ENCODE measurements around the gene CBFA2T3. TPM values are rescaled to one million over a fixed set of nuclear protein-coding genes. Genes with fewer than 3 reads are reported as not detected.

CBFA2T3 gene
- total RNA-seq, 4 donors from 2014 or later = 3.5 to 35.5 (median 6.8) TPM

- no peak overlapping the region for H3K27ac ChIP-seq
- H3K4me1 ChIP-seq = no peaks in the 10 kb centered on the region
- no peak overlapping the region for H3K4me3 ChIP-seq
- no peaks in the 10 kb centered on the region for H3K27me3 ChIP-seq
- peaks cover 0 to 24% (median 0%) of the 10 kb centered on the region in 3 donors for H3K36me3 ChIP-seq
- DNase-seq = no peak
- TF ChIP-seq CTCF (IDR thresholded peaks at IDR 0.05) (no peak), POLR2A (IDR thresholded peaks at IDR 0.05) (no peak)
- H3K9me3 ChIP-seq = no peaks in the 10 kb centered on the region
Observed at GRCh38 chr16:88833086-88833485, 143.9 kb downstream of the CBFA2T3 start.

GRCh38 chr16:88831838-88832237 lies 145.2 kb downstream of the CBFA2T3 start:
- no peaks in the 10 kb centered on the region for H3K9me3 ChIP-seq
- H3K27ac ChIP-seq = no peak overlapping the region
- DNase-seq = no peak
- H3K4me1 ChIP-seq = peaks cover 0 to 3% (median 0%) of the 10 kb centered on the region in 4 donors
- TF ChIP-seq POLR2A (IDR thresholded peaks at IDR 0.05) (no peak), CTCF (IDR thresholded peaks at IDR 0.05) (no peak)
- H3K36me3 ChIP-seq = peaks cover 0 to 32% (median 0%) of the 10 kb centered on the region in 3 donors
- H3K27me3 ChIP-seq = no peaks in the 10 kb centered on the region
- no peak overlapping the region for H3K4me3 ChIP-seq

- H3K9me3 ChIP-seq = no peaks in the 10 kb centered on the region
- H3K36me3 ChIP-seq = peaks cover 0 to 38% (median 0%) of the 10 kb centered on the region in 3 donors
- peak overlapping the region in 3 of 4 donors; percentile 38 to 72 (median 52) for H3K27ac ChIP-seq
- no peaks in the 10 kb centered on the region for H3K27me3 ChIP-seq
- H3K4me3 ChIP-seq = no peak overlapping the region
- H3K4me1 ChIP-seq = peaks cover 0 to 9% (median under 1%) of the 10 kb centered on the region in 4 donors
- TF ChIP-seq CTCF (IDR thresholded peaks at IDR 0.05) = no peak
- no peak for TF ChIP-seq POLR2A (IDR thresholded peaks at IDR 0.05)
- DNase-seq = no peak
Observed at GRCh38 chr16:88830783-88831182, 146.2 kb downstream of the CBFA2T3 start.

GRCh38 chr16:88830258-88830657 lies 146.7 kb downstream of the CBFA2T3 start:
- TF ChIP-seq CTCF (IDR thresholded peaks at IDR 0.05) (no peak), POLR2A (IDR thresholded peaks at IDR 0.05) (no peak)
- H3K4me3 ChIP-seq = no peak overlapping the region
- peaks cover 0 to 34% (median 0%) of the 10 kb centered on the region in 3 donors for H3K36me3 ChIP-seq
- peak overlapping the region in 3 of 4 donors; percentile 38 to 72 (median 52) for H3K27ac ChIP-seq
- no peaks in the 10 kb centered on the region for H3K27me3 ChIP-seq
- no peaks in the 10 kb centered on the region for H3K9me3 ChIP-seq
- H3K4me1 ChIP-seq = peaks cover 0 to 9% (median 2%) of the 10 kb centered on the region in 4 donors
- peak in 1 of 3 donors; percentile 67 for DNase-seq

DNA sequence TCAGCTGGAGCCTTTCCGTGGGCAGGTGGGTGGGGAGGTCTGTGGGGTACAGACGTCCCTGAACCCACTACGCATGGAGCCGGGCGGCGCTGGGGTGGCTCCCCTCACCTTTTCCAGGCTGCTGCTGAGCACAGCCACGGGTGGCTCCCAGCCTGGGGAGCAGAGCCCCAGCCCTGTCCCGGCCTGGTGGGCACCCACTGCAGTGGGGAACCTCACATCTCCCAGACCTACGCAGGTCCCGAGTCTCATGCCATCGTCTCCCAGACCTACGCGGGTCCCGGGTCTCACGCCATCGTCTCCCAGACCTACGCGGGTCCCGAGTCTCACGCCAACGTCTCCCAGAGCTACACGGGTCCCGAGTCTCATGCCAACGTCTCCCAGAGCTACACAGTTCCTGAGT lies 148.3 kb downstream of the CBFA2T3 start:
- H3K4me3 ChIP-seq = no peak overlapping the region
- peaks cover 0 to 9% (median 2%) of the 10 kb centered on the region in 4 donors for H3K4me1 ChIP-seq
- no peak for DNase-seq
- no peaks in the 10 kb centered on the region for H3K9me3 ChIP-seq
- H3K27ac ChIP-seq = no peak overlapping the region
- peaks cover 0 to 42% (median 0%) of the 10 kb centered on the region in 3 donors for H3K36me3 ChIP-seq
- TF ChIP-seq POLR2A (IDR thresholded peaks at IDR 0.05) (no peak), CTCF (IDR thresholded peaks at IDR 0.05) (no peak)
- no peaks in the 10 kb centered on the region for H3K27me3 ChIP-seq

- Histone ChIP-seq H3K9me3 (no peaks in the 10 kb centered on the region), H3K27ac (no peak overlapping the region), H3K4me3 (no peak overlapping the region), H3K4me1 (peaks cover 0 to 9% (median 2%) of the 10 kb centered on the region in 4 donors), H3K27me3 (no peaks in the 10 kb centered on the region), H3K36me3 (peaks cover 0 to 48% (median 0%) of the 10 kb centered on the region in 3 donors)
- TF ChIP-seq CTCF (IDR thresholded peaks at IDR 0.05) (no peak), POLR2A (IDR thresholded peaks at IDR 0.05) (no peak)
- no peak for DNase-seq
Observed at GRCh38 chr16:88827727-88828126, 149.3 kb downstream of the CBFA2T3 start.
